Activated naive CD8-positive, alpha-beta T cell treated with anti-CD3 and anti-CD28 coated beads, Interleukin-2, amount 50 U/mL, for 16 hours (primary cell): Measurements from ENCODE around the gene CADPS2.
"Not testable (repeated sequence)": the region's sequence is repeated elsewhere in the genome, so short reads cannot be mapped to it uniquely, and the experiment has no call there.

ENCODE experiments used
- DNase-seq: peaks from one replicate; pipeline ENCODE4 v3.0.0-alpha.2; 2020; ENCODE audit warnings: low read depth, low spot score

Gene CADPS2

DNA sequence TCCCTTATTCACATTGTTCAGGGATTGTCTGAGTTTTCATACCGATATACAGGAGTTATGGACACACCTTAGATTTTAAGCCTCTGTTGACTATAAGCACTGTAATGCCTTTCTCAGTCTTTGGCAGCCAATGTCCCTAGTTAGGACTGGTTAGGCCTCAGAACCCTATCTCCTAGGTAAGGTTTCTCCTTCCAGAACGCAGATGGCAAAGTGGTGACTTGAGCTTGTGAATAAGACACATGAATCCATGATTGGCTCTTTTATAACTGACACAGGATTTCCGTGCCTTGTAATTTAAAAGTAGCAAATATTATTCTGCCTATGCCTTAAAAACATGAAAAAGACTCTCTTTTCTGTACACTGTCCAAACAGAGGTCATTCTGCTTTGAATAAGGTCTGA, 171.1 kb downstream of the CADPS2 start:
- DNase-seq, result no peak

- no peak for DNase-seq
These were observed 175.3 kb downstream of the CADPS2 start for GRCh38 chr7:122710916-122711315.

DNA sequence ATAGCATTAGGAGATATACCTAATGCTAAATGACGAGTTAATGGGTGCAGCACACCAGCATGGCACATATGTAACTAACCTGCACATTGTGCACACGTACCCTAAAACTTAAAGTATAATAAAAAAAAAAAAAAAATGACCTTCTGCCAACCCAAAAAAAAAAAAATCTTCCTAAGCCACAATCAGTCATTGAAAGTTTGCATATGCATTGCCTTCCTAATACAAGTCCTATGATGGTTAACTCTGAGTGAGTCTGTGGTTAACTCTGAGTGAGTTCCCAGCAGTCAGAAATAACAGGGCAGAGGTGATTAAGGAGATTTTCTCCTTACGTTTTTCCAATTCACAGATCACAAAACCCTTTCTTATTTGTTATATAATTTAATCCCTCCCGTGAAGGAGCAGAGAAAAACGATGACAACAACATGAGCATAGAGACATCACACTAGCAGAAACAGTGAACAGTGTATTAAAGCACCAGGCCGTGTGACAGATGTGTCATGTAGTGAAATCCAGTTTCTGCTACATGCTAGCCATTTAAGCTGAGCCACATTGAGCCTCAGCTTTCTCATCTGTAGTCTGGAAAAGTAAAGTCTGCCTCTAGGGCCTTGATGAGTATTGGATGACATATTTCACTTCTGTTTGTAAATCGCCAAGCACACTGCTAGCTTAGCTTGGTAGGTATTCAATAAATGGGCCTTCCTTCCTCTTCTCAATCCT, 176.2 kb downstream of the CADPS2 start:
- DNase-seq, result no peak

- DNase-seq, result no peak
These were observed 179.4 kb downstream of the CADPS2 start for GRCh38 chr7:122706836-122707235.

GRCh38 chr7:122702872-122703510, 183.3 kb downstream of the CADPS2 start, which contains the start of gene RNF148:
Gene RNF148 (minus strand): TSS chr7:122702922. CDS start chr7:122702750, 172 bp downstream.
- DNase-seq, result no peak

GRCh38 chr7:122699017-122699416, 187.2 kb downstream of the CADPS2 start, which contains the start of gene RNF133:
Gene RNF133 (minus strand): TSS chr7:122699117. CDS start chr7:122698918, 199 bp downstream.
- no peak for DNase-seq

GRCh38 chr7:122695816-122696215, 190.4 kb downstream of the CADPS2 start:
- no peak for DNase-seq

DNA sequence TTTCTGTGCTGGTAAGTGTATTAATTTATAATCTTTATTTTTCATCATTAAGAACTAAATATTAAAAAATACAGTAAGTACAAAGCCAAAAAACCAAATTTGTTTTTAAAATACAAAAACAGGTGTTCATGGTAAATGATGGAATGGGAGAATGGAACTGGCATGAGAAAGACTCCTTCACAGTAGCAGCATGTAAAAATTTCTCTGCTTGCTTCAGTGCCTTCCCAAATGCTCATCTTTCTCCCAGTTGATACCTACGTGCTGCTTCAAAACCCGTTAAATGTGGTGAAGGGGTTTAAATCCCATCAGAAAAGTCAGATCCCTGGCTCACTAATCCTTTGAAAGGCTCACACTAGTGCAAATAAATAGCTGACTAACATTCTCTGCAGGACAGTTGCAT, 191.6 kb downstream of the CADPS2 start:
- no peak for DNase-seq

DNA sequence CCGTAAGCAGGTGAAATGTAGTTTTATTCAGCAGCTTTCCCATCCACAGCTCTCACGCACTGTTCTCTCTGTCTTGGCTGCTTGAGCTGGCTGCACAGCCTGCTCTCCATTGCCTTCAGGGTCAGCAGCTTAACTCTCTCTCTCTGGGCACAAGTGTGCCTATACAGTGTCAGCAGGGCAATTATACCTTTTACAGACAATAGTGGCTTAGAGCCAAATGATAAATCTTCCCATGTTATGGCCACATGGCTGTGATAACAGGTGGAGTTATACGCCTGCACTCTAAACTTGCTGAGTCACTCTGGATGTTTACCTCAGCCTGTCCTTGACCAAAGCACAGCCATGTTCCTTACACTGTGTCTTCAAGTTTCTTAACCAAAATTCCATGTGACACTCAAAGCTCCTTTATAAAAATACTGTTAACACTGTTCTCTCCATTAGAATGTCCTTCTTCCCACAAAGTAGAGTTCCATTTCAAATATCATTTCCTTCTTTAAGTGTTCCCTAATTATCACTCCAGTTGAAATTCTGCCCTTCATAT, 193.4 kb downstream of the CADPS2 start:
- no peak for DNase-seq

DNA sequence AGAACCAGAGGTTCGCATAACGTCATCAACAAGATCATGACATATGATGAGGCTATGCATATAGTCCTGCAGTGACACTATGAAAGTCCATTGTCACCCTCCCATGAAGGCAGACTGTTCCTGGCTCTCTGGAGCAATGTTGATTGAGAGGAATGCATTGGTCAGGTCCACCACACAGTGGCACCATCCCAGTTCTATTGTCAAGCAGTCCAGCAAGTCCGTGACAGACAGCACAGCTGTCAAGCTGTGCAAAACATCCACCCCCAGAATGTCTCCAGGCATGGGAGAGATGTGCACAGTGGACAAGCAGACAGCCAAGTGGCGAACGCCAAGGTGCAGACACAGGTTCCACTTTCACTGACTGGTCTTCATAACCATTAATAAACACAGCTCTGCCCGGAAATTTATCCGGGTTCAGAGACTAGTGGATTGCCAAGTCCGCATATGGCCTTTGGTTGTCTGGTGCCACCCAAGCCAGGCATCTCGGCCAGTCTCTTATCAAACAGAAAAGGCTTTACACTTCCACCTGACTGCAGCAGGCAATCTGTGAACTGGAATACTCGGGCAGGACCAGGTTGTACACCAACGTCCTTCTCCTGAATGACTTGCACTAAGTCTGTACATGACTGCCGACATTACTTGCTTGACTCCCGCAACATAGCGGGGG, 194.6 kb downstream of the CADPS2 start:
- no peak for DNase-seq

DNA sequence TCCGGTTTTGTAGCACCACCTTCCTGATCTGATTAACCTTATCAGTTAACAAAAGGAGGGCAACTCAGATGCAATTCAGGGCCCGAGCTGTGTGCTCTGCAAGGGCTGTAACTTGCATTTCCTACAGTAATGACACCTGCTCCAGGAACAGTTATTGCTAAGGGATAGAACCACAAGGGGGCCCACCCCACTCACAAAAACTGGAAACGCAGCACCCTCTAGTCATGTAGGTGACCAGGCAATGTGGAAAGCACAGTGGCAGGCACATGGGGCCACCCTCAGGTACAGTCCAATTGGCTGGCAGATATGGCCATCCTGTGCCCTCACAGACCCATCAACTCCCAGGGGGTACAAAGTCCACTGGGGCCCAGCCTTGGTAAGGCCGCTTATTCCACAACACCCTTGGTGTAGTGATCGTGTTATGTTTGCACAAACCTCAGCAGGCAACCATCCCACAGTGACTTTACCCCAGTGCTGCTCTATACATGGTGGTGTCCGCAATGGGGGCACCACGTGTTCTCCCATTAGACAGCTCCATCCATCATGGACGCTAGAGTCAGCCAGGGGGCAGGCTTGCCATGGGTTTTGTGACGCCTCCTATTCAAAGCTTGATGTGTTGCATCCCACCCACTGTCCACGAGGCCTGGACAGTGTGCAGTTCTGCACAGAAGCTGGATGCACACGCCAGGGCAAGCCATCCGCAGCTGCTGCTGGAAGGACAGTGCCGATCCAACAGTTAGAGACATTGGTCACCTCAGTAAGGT, 196.7 kb downstream of the CADPS2 start:
- DNase-seq, result no peak

GRCh38 chr7:122688400-122688998, 197.8 kb downstream of the CADPS2 start:
- DNase-seq, result no peak

- no peak for DNase-seq
These were observed 199.8 kb downstream of the CADPS2 start for GRCh38 chr7:122686360-122686878.

DNA sequence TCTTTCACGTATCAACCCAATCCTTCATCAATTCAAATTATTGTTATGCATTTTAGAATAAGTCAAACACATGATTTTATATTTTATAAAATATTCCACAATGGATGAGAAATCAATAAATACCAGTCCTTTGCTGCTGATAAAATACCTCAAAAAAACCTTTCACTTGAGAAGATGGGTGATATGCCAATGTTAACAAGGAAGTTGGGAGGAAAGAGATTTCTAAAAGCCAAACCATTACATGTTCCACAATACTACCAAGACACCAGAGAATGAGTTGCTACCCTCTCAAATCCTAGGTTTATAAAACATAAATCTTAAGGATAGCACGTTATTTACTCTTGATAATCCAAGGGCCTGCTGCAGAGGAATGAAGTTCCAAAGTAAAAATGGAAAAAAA, 201.8 kb downstream of the CADPS2 start:
- DNase-seq, result no peak

DNA sequence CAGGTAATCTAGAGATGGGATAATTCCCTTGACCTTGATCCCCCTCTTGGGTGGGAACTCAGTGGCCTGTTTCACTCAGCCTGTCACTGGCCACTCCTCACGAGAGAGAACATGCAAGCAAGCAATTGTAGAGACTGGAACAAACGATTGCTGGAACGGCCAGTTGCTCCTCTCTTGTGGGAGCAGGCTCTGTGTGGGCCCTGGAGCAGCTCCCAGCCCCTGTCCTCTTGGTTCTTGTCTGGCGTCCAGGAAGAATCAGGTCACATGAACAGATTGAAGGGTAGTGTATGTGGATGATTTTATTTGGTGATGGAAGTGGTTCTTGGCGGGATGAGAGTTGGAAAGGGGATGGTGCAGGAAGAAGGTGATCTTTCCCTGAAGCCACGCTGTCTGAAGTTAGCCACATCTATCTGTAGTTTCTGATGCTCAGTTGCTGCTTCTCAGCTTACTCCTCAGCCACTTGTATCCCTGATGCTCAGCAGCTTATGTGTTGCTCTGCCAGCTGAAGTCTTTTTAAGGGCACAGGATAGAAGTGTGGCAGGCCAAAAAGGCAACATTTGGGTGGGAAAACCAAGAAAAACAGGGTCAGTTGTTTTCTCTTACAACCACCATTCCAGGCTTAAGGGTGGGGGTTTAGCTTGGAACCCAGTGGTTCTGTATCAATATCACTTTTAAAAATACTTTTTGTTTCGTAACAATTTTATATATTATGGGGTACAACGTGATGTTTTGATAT, 203.3 kb downstream of the CADPS2 start:
- DNase-seq, result no peak

DNA sequence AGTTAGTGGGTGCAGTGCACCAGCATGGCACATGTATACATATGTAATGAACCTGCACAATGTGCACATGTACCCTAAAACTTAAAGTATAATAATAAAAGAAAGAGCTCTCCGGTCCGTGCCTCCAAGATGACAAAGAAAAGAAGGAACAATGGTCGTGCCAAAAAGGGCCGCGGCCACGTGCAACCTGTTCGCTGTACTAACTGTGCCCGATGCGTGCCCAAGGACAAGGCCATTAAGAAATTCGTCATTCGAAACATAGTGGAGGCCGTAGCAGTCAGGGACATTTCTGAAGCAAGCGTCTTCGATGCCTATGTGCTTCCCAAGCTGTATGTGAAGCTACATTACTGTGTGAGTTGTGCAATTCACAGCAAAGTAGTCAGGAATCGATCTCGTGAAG, 205.1 kb downstream of the CADPS2 start:
- DNase-seq, result not testable (repeated sequence)

DNA sequence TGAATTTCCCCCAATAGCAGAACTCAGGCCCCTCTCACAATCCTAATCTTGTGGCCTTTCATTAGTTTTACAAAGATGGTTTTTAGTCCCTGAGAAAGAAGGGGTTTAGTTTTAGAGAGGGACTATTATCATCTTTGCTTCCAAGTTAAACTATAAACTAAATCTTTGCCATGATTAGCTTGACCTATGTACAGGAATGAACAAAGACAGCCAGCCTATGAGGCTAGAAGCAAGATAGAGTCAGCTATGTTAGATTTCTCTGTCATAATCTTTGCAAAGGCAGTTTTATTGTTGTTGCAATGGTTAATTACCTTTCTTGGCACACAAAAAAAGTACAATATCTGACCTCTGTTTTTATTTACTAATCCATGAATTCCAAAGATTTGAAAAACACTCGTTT, 206.4 kb downstream of the CADPS2 start:
- DNase-seq, result no peak

DNA sequence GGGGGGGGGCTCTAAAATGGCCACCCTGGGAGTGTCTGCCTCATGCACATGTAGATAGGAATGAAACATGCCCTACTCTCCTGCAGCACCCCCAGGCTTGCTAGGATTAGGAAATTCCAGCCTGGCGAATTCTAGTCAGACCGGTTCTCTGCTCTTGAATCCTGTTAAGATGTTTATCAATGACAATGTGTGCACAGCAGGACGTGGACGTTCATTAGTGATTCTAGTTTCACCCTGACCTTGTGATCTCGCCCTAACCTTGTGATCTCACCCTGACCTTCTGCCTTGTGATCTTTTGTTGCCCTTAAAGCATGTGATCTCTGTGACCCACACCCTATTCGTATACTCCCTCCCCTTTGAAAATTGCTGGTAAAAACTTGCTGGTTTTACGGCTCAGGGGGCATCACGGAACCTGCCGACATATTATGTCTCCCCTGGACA, 207.0 kb downstream of the CADPS2 start:
- not testable (repeated sequence) for DNase-seq

DNA sequence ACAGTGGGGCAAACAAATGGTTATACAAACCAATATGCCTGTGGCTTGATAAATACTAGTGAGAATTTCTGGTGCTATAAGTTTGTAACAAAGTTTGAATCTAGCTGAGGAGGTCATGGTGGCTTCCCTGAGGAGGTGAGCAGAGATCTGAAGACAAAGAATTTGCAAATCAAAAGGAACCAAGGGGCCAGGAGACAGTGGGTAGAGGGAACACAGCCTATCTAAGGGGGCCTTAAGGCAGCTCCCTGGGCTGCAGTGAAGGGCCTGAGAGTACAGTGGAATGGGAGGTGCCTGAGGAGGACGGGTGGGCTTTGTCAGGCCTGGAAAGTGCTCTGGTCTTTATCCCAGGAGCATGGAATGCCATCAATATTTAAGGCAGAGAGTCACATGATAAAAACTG, 209.1 kb downstream of the CADPS2 start:
- no peak for DNase-seq

DNA sequence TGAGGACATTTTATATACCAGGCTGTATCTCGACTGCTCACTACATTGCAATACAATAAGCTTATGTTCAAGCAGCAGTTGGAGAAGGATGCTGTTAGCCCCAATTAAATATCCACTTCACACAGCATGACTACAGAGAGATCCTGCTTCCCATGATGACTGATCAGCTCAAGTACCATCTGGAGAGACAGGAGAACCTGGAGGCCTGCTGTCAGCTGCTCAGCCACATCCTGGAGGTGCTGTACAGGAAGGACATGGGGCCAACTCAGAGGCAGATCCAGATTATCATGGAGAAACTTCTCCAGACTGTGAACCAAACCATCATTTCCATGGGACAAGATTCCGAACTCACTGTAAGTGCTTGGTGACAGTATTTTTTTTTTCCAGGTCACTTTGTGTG, 209.8 kb downstream of the CADPS2 start:
- DNase-seq, result no peak
